SU-DHL-6 (cell line): ENCODE results near the gene SDK1.

Experiments
- H2AFZ ChIP-seq: fragments of 200-600 bp; sonication (generic); 2 replicates; pipeline ENCODE4 v1.6.1; 2014; ENCODE audit warnings: low read depth, mild to moderate bottlenecking, moderate library complexity, mixed read lengths, antibody characterized with exemption, low read length; ENCODE audit not compliant: severe bottlenecking
- H3F3A ChIP-seq: fragments of 200-600 bp; shearing (Covaris generic); 2 replicates; pipeline ENCODE4 v1.6.0; 2016; ENCODE audit warnings: antibody characterized with exemption, mild to moderate bottlenecking; ENCODE audit not compliant: insufficient read depth
- H3K27ac ChIP-seq: fragments of 200-600 bp; sonication (generic); 2 replicates; pipeline ENCODE4 v1.5.1; 2016; ENCODE audit warnings: low read depth, mild to moderate bottlenecking, low read length, moderate library complexity, mixed read lengths
- H3K27me3 ChIP-seq: fragments of 200-600 bp; sonication (generic), shearing (Covaris generic); 2 replicates; pipeline ENCODE4 v1.6.0; 2014; ENCODE audit warnings: mild to moderate bottlenecking, low read length
- H3K36me3 ChIP-seq: fragments of 200-600 bp; sonication (generic); 2 replicates; pipeline ENCODE4 v1.6.1; 2014; ENCODE audit warnings: mild to moderate bottlenecking, low read length, mixed read lengths
- H3K4me2 ChIP-seq: fragments of 300-600, 200-600 bp; shearing (Covaris generic), sonication (generic); 2 replicates; pipeline ENCODE4 v1.6.0; 2014; ENCODE audit warnings: low read length, low read depth, mild to moderate bottlenecking; ENCODE audit not compliant: poor library complexity, severe bottlenecking
- H3K4me3 ChIP-seq: fragments of 200-600 bp; sonication (generic); 2 replicates; pipeline ENCODE4 v1.5.1; 2014; ENCODE audit warnings: antibody characterized with exemption, low read length, mild to moderate bottlenecking, mixed read lengths; ENCODE audit not compliant: insufficient read depth, poor library complexity, severe bottlenecking
- H3K79me2 ChIP-seq: fragments of 200-600 bp; sonication (generic); 2 replicates; pipeline ENCODE4 v1.6.1; 2014; ENCODE audit warnings: mild to moderate bottlenecking, low read length, moderate library complexity; ENCODE audit not compliant: insufficient read depth
- H3K9ac ChIP-seq: fragments of 200-600 bp; sonication (generic); 2 replicates; pipeline ENCODE4 v1.7.0; 2014; ENCODE audit warnings: mild to moderate bottlenecking, low read length
- H3K9me2 ChIP-seq: fragments of 200-600 bp; sonication (generic); replicated peaks from 2 replicates; pipeline ENCODE4 v1.6.1; 2014; ENCODE audit warnings: low read length; ENCODE audit not compliant: insufficient read depth
- H3K9me3 ChIP-seq: fragments of 200-600 bp; sonication (generic); 2 replicates; pipeline ENCODE4 v1.6.1; 2014; ENCODE audit warnings: low read length, mixed read lengths; ENCODE audit not compliant: insufficient read depth
- H4K20me1 ChIP-seq: fragments of 200-600 bp; sonication (generic); 2 replicates; pipeline ENCODE4 v1.6.1; 2014; ENCODE audit warnings: low read depth, mild to moderate bottlenecking, antibody characterized with exemption, low read length, moderate library complexity, mixed read lengths
- EZH2phosphoT487 ChIP-seq: fragments of 200-600 bp; sonication (generic), shearing (Covaris generic); conservative IDR thresholded peaks from 2 replicates; pipeline ENCODE4 v1.6.1; 2018; ENCODE audit warnings: mild to moderate bottlenecking, antibody characterized with exemption, low read length, moderate library complexity, mixed read lengths
- TF ChIP-seq, protein P1 (sequence below): fragments of 200-600 bp; sonication (generic); IDR thresholded peaks from one replicate; pipeline ENCODE4 v1.5.1; 2017; ENCODE audit warnings: antibody characterized with exemption, mild to moderate bottlenecking, low read length, moderate library complexity; ENCODE audit not compliant: insufficient read depth, poor library complexity, severe bottlenecking

SDK1 gene

DNA sequence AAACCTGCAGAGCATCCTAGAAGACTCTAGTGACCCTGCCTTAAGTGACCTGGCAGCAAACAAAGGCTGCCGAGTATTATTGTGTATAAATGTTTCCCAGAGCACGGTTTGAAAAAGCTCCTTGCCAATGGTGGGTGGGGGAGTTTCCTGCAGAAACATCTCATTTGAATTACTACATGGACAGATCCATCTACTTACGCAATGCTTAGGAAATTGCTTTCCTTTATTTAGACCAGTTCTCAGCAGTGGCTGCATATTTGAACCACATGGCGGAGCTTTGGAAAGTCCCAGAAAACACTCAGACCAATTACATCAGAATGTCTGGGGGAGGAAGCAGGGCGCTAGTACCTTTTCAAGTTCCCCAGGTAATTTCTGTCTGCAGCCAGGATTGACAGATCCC is 560.9 kb downstream of the SDK1 start:
- no peaks in the 10 kb centered on the region for H3K36me3 ChIP-seq
- no peak overlapping the region for H3K27ac ChIP-seq
- H3K4me2 ChIP-seq: no peak overlapping the region
- H3F3A ChIP-seq: no peaks in the 10 kb centered on the region
- H3K9me3 ChIP-seq: no peaks in the 10 kb centered on the region
- H4K20me1 ChIP-seq: no peaks in the 10 kb centered on the region
- H3K27me3 ChIP-seq: no peaks in the 10 kb centered on the region
- no peak overlapping the region for H3K4me3 ChIP-seq
- H3K9ac ChIP-seq: no peak overlapping the region
- TF ChIP-seq, protein P1, sequence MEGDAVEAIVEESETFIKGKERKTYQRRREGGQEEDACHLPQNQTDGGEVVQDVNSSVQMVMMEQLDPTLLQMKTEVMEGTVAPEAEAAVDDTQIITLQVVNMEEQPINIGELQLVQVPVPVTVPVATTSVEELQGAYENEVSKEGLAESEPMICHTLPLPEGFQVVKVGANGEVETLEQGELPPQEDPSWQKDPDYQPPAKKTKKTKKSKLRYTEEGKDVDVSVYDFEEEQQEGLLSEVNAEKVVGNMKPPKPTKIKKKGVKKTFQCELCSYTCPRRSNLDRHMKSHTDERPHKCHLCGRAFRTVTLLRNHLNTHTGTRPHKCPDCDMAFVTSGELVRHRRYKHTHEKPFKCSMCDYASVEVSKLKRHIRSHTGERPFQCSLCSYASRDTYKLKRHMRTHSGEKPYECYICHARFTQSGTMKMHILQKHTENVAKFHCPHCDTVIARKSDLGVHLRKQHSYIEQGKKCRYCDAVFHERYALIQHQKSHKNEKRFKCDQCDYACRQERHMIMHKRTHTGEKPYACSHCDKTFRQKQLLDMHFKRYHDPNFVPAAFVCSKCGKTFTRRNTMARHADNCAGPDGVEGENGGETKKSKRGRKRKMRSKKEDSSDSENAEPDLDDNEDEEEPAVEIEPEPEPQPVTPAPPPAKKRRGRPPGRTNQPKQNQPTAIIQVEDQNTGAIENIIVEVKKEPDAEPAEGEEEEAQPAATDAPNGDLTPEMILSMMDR: no peak
- TF ChIP-seq EZH2phosphoT487: no peak
- H3K9me2 ChIP-seq: no peaks in the 10 kb centered on the region
- H2AFZ ChIP-seq: no peak overlapping the region
- H3K79me2 ChIP-seq: no peaks in the 10 kb centered on the region

DNA sequence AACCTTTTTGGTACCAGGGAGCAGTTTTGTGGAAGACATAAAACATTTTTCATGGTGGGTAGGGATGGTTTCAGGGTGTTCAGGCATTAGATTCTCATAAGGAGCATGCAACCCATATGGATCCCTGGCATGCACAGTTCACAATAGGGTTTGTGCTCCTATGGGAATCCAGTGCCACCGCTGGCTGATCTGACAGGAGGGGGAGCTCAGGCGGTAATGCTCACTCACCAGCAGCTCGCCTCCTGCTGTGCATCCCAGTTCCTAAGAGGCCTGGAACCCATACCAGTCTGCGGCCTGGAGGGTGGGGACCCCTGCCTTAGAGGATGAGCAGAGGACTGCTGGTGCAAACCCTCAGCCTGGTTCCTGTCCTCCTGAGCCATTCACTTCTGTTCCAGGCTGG is 561.7 kb downstream of the SDK1 start:
- no peaks in the 10 kb centered on the region for H3F3A ChIP-seq
- no peak overlapping the region for H3K27ac ChIP-seq
- no peak overlapping the region for H3K4me2 ChIP-seq

DNA sequence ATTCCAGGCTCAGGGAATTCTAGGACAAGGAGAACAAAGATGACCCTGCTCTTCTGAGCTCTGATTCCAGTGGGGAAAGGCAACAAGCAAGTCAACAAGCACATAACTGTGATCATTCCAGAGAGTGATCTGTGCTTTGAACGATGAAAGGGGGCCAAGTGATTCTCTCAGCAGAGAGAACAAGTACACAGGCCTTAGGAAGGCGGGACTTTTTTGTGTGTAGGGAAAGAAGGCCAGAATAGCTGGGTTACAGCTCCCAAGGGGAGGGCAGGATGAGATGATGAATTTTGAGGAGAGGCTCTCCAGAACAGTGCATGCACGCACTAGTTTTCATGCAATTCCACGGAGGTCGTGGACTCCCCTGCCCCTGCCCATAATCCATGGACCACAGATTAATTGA is 565.2 kb downstream of the SDK1 start:
- Histone ChIP-seq H3K36me3 (no peaks in the 10 kb centered on the region), H3K4me3 (no peak overlapping the region), H3F3A (no peaks in the 10 kb centered on the region), H3K27me3 (no peaks in the 10 kb centered on the region), H2AFZ (no peak overlapping the region), H3K9ac (no peak overlapping the region), H3K4me2 (no peak overlapping the region), H3K27ac (no peak overlapping the region), H4K20me1 (no peaks in the 10 kb centered on the region), H3K9me3 (no peaks in the 10 kb centered on the region), H3K9me2 (no peaks in the 10 kb centered on the region), H3K79me2 (no peaks in the 10 kb centered on the region)
- no peak for TF ChIP-seq EZH2phosphoT487
- TF ChIP-seq, protein P1: no peak

More for the DNA sequence above, 561.7 kb downstream of the SDK1 start:
- no peaks in the 10 kb centered on the region for H3K9me2 ChIP-seq
- H4K20me1 ChIP-seq: no peaks in the 10 kb centered on the region
- H3K79me2 ChIP-seq: no peaks in the 10 kb centered on the region
- H3K4me3 ChIP-seq: no peak overlapping the region
- no peak overlapping the region for H3K9ac ChIP-seq
- H2AFZ ChIP-seq: no peak overlapping the region
- no peaks in the 10 kb centered on the region for H3K36me3 ChIP-seq
- TF ChIP-seq, protein P1: no peak
- no peak for TF ChIP-seq EZH2phosphoT487
- H3K9me3 ChIP-seq: no peaks in the 10 kb centered on the region
- no peaks in the 10 kb centered on the region for H3K27me3 ChIP-seq

DNA sequence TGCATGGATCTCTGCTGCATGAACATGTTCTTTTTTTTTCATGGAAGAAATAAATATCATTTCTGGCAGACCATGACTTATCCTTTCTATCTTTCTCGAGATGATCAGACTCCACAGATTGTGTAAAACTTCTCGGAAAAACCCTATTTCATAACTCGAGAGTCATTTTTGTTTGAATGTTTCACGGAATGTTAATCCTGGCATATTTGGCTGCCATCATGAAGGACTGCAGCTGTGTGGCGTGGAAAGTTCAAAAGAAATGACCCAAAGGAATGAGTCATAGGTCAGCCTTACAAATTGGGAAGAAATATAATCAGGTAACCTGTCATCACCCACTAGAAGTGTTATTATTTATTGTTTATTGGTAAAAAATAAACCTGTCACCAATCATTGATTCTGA is 566.8 kb downstream of the SDK1 start:
- TF ChIP-seq EZH2phosphoT487: no peak
- TF ChIP-seq, protein P1: no peak
- H4K20me1 ChIP-seq: no peaks in the 10 kb centered on the region
- H3F3A ChIP-seq: no peaks in the 10 kb centered on the region
- H3K27me3 ChIP-seq: no peaks in the 10 kb centered on the region
- H3K79me2 ChIP-seq: no peaks in the 10 kb centered on the region
- no peaks in the 10 kb centered on the region for H3K36me3 ChIP-seq
- H3K4me2 ChIP-seq: no peak overlapping the region
- no peak overlapping the region for H2AFZ ChIP-seq
- no peak overlapping the region for H3K27ac ChIP-seq
- H3K4me3 ChIP-seq: no peak overlapping the region
- H3K9me2 ChIP-seq: no peaks in the 10 kb centered on the region
- no peak overlapping the region for H3K9ac ChIP-seq
- H3K9me3 ChIP-seq: no peaks in the 10 kb centered on the region
